ENCODE measurements around the gene SPTAN1.

SPTAN1 gene

DNA sequence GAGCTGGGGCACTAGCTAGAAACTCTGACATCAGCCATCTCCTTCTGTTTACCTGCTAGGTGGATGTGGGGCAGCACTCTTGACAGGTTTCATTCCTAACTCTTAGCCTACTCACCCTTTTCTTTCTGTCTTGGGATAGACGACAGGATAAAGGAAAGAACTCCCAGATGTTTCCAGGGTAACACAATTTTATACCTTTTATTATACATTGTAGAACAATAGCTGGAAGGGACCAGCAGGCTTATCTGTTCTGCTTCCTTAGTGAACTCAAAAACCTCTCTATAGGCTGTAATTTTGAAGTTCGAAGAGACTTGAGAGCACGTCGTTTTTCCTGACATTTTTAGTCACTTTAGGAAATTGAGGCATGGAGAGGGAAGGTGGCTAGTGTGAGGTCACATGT is 13.2 kb downstream of the SPTAN1 start:
- no peak overlapping the region for H3K27ac ChIP-seq
- H3K27me3 ChIP-seq: no peaks in the 10 kb centered on the region
- H3K4me3 ChIP-seq (ENCODE audit: low read depth in 1 of 2, low read length in 1 of 2): no peak overlapping the region
- TF ChIP-seq, protein P1, sequence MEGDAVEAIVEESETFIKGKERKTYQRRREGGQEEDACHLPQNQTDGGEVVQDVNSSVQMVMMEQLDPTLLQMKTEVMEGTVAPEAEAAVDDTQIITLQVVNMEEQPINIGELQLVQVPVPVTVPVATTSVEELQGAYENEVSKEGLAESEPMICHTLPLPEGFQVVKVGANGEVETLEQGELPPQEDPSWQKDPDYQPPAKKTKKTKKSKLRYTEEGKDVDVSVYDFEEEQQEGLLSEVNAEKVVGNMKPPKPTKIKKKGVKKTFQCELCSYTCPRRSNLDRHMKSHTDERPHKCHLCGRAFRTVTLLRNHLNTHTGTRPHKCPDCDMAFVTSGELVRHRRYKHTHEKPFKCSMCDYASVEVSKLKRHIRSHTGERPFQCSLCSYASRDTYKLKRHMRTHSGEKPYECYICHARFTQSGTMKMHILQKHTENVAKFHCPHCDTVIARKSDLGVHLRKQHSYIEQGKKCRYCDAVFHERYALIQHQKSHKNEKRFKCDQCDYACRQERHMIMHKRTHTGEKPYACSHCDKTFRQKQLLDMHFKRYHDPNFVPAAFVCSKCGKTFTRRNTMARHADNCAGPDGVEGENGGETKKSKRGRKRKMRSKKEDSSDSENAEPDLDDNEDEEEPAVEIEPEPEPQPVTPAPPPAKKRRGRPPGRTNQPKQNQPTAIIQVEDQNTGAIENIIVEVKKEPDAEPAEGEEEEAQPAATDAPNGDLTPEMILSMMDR (IDR thresholded peaks at IDR 0.05): no peak
- H3K9me3 ChIP-seq: no peaks in the 10 kb centered on the region
- no peaks in the 10 kb centered on the region for H3K4me1 ChIP-seq (ENCODE audit: control insufficient read depth in 1 of 2, insufficient read depth in 1 of 2, low read depth in 1 of 2, low read length in 1 of 2)
- H3K36me3 ChIP-seq: peaks cover 31% of the 10 kb centered on the region

DNA sequence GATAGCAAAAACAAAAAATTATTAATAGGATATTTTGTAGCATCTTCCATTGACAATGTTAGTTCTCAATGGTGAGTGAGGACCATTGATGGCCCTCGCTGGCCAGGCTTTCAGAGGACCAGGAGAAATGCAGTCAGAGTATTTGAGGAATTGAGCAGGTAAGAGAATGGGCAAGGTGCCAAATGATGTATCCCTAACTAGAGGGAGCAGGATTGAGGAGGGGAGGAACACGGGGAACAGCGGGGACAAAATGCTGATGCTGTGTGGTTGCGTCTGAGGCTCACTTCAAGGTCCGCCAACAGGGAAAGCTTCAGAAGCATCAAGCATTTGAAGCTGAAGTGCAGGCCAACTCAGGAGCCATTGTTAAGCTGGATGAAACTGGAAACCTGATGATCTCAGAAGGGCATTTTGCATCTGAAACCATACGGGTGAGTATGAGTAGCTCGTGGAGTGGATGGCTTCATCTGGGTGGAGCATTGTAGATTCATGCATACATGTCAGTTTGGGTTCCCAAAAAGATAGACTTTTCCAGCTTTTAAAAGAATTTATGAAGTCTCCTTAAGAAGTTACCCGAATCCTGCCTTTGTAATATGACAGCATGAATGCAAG is 16.2 kb downstream of the SPTAN1 start:
- Histone ChIP-seq H3K4me3 (ENCODE audit: low read depth in 1 of 2, low read length in 1 of 2) (no peak overlapping the region), H3K9me3 (no peaks in the 10 kb centered on the region), H3K27me3 (no peaks in the 10 kb centered on the region), H3K4me1 (ENCODE audit: control insufficient read depth in 1 of 2, insufficient read depth in 1 of 2, low read depth in 1 of 2, low read length in 1 of 2) (no peaks in the 10 kb centered on the region), H3K36me3 (peaks cover 51% of the 10 kb centered on the region), H3K27ac (no peak overlapping the region)
- TF ChIP-seq, protein P1 (IDR thresholded peaks at IDR 0.05): no peak

DNA sequence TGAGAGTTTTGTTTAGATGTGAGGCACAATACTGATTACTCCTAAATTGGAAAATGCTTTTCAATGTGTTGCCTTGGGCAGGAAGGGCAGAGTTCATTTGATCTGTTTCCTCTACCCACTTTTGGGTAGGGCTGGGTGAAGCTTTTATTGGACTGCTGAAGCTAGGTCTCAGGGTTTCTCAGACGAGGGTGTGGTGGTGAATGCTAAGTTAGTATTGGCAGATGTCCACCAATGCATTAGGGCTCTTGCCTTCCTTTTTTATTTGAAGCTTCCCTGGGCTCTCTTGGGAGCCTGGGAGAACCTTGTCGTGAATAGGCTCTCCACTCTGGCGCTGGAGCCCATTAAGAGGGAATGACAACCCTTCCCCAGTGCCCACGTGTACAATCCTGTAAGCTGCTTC is 23.1 kb downstream of the SPTAN1 start:
- Histone ChIP-seq H3K4me3 (ENCODE audit: low read depth in 1 of 2, low read length in 1 of 2) (no peak overlapping the region), H3K27me3 (no peaks in the 10 kb centered on the region), H3K9me3 (no peaks in the 10 kb centered on the region), H3K36me3 (peaks cover 85% of the 10 kb centered on the region), H3K4me1 (ENCODE audit: control insufficient read depth in 1 of 2, insufficient read depth in 1 of 2, low read depth in 1 of 2, low read length in 1 of 2) (no peaks in the 10 kb centered on the region), H3K27ac (no peak overlapping the region)
- TF ChIP-seq, protein P1 (IDR thresholded peaks at IDR 0.05): no peak

DNA sequence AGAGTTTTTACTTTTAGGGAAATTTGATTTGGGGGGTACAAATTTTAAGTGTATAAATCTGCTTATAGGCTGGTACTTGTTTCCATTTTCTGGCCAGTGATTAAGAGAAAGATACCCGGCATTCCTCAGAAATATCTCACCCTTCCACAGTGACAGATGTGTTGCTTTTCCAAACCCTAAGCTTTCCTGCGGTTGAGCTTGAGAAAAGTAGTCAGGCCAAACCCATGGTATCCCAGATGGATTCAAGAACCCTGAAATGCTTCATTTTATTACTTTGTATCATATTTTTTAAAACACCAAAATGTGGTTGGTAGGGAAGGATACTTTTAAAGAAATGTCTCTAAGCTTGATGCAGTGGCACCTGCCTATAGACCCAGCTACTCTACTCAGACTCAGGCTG is 23.5 kb downstream of the SPTAN1 start:
- TF ChIP-seq, protein P1 (IDR thresholded peaks at IDR 0.05): no peak
- Histone ChIP-seq H3K4me3 (ENCODE audit: low read depth in 1 of 2, low read length in 1 of 2) (no peak overlapping the region), H3K27me3 (no peaks in the 10 kb centered on the region), H3K27ac (no peak overlapping the region), H3K4me1 (ENCODE audit: control insufficient read depth in 1 of 2, insufficient read depth in 1 of 2, low read depth in 1 of 2, low read length in 1 of 2) (no peaks in the 10 kb centered on the region), H3K36me3 (peaks cover 85% of the 10 kb centered on the region), H3K9me3 (no peaks in the 10 kb centered on the region)

DNA sequence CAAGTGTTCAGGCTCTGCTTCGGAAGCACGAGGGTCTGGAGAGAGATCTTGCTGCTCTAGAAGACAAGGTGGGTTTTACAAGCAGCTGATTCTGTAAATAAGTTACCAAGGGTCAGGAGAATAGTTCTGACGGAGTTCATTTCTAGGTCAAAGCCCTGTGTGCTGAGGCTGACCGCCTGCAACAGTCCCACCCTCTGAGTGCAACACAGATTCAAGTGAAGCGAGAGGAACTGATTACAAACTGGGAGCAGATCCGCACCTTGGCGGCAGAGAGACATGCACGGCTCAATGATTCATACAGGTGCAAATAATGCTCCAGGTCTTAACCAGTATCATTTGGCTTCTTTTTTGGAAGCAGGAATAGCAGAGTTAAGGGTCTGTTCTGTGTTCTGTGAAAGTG is 24.8 kb downstream of the SPTAN1 start:
- TF ChIP-seq, protein P1 (IDR thresholded peaks at IDR 0.05): no peak
- peaks cover 90% of the 10 kb centered on the region for H3K36me3 ChIP-seq
- no peaks in the 10 kb centered on the region for H3K4me1 ChIP-seq (ENCODE audit: control insufficient read depth in 1 of 2, insufficient read depth in 1 of 2, low read depth in 1 of 2, low read length in 1 of 2)
- H3K27me3 ChIP-seq: no peaks in the 10 kb centered on the region
- no peak overlapping the region for H3K4me3 ChIP-seq (ENCODE audit: low read depth in 1 of 2, low read length in 1 of 2)
- no peaks in the 10 kb centered on the region for H3K9me3 ChIP-seq
- H3K27ac ChIP-seq: no peak overlapping the region

DNA sequence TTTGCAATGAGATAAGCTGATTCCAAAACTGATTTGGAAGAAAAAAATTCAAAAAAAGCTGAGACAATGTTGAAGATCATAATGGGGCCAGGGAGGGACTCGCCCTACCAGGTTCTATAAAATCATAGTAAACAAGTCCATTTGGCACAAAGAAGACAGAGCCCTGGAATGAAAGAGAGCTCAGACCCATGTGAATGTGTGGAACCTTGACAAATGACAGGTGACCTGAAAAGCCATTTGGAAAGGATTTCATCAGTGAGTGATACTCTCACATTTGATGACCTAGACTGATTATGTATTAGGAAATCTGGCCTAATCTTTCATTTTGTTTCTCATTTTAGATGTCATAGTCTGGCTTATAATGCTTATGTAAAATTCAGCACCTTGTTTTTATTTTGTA is 26.8 kb downstream of the SPTAN1 start:
- H3K4me1 ChIP-seq (ENCODE audit: control insufficient read depth in 1 of 2, insufficient read depth in 1 of 2, low read depth in 1 of 2, low read length in 1 of 2): no peaks in the 10 kb centered on the region
- H3K36me3 ChIP-seq: peaks cover 99% of the 10 kb centered on the region
- no peaks in the 10 kb centered on the region for H3K27me3 ChIP-seq
- no peak overlapping the region for H3K27ac ChIP-seq
- no peak overlapping the region for H3K4me3 ChIP-seq (ENCODE audit: low read depth in 1 of 2, low read length in 1 of 2)
- H3K9me3 ChIP-seq: no peaks in the 10 kb centered on the region
- TF ChIP-seq, protein P1 (IDR thresholded peaks at IDR 0.05): no peak

Measured in neutrophil (primary cell).